GM21390 (cell line): ENCODE measurements around the gene DPEP2.
"Not testable (repeated sequence)": the region's sequence is repeated elsewhere in the genome, so short reads cannot be mapped to it uniquely, and the experiment has no call there.

ENCODE experiments used
- ATAC-seq: cut with Tn5 transposase; IDR thresholded peaks from one replicate; pipeline ENCODE4 v1.9.1; 2021; ENCODE audit not compliant: unreplicated experiment

The DPEP2 gene, protein sequence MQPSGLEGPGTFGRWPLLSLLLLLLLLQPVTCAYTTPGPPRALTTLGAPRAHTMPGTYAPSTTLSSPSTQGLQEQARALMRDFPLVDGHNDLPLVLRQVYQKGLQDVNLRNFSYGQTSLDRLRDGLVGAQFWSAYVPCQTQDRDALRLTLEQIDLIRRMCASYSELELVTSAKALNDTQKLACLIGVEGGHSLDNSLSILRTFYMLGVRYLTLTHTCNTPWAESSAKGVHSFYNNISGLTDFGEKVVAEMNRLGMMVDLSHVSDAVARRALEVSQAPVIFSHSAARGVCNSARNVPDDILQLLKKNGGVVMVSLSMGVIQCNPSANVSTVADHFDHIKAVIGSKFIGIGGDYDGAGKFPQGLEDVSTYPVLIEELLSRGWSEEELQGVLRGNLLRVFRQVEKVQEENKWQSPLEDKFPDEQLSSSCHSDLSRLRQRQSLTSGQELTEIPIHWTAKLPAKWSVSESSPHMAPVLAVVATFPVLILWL

DNA sequence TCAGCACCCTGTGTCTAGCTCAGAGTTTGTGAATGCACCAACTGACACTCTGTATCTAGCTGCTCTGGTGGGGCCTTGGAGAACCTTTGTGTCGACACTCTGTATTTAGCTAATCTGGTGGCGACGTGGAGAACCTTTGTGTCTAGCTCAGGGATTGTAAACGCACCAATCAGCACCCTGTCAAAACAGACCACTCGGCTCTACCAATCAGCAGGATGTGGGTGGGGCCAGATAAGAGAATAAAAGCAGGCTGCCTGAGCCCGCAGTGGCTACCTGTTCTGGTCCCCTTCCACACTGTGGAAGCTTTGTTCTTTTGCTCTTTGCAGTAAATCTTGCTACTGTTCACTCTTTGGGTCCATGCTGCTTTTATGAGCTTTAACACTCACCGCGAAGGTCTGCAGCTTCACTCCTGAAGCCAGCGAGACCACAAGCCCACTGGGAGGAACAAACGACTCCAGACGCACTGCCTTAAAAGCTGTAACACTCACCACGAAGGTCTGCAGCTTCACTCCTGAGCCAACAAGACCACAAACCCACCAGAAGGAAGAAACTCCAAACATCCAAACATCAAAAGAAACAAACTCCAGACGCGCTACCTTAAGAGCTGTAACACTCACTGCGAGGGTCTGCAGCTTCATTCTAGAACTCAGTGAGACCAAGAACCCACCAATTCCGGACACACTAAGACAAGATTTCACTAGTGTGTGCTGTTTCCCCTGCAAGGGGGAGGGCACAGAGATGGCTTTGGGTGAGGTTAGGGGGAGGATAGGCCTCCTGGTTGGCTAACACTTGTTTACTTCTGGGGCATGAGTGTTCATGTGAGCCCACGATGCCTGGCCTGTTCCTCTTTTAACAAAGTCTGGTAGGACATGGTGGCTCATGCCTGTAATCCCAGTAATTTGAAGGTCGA is at the start of gene DPEP2:
TSS of gene DPEP2 (minus strand) at position 706 of the 910 bp plus-strand sequence. CDS start 6,272 bp downstream, outside the sequence.
- ATAC-seq: not testable (repeated sequence)

DNA sequence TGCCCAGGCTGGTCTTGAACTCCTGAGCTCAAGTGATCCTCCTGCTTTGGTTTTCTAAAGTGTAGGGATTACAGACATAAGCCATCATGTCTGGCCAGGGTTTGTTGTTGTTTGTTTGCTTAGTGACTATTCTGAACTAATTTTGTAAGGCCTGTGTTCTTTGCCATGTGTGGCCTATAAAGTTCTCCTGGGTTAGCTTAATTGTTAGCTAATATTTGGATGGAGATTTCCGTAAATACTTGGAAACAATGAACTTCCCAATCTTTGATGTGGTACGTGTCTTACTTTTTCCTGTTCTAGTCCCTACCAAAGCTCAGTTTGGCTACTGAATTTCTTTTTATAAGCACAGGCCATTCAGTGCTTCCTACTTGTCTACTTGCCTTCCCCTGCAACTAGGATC is 48.7 kb upstream of the DPEP2 start:
- no peak for ATAC-seq

DNA sequence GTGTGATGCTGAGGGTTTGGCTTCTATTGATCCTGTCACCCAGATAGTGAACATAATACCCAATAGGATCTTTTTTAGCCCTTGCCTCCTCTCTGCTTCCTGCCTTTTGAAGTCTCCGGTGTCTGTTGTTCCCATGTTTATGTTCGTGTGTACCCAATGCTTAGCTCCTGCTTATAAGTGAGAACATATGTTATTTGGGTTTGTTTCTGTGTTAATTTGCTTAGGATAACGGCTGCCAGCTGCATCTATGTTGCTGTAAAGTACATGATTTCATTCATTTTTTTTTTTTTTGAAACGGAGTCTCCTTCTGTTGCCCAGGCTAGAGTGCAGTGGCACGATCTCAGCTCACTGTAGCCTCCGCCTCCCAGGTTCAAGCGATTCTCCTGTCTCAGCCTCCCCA is 46.8 kb upstream of the DPEP2 start:
- ATAC-seq: no peak

DNA sequence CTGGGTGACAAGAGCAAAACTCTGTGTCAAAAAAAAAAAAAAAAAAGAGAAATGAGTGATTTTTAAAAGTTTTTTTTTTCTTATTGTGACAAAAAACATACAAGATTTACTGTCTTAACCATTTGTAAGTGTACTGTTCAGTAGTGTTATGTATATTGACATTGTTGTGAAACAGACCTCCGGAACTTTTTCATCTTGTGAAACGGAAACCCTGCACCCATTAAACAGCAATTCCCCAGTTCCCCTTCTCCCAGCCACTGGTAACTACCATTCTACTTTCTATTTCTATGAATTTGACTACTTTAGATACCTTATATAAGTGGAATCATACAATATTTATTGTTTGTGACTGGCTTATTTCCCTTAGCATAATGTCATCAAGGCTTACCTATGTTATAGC is 42.5 kb upstream of the DPEP2 start:
- no peak for ATAC-seq

DNA sequence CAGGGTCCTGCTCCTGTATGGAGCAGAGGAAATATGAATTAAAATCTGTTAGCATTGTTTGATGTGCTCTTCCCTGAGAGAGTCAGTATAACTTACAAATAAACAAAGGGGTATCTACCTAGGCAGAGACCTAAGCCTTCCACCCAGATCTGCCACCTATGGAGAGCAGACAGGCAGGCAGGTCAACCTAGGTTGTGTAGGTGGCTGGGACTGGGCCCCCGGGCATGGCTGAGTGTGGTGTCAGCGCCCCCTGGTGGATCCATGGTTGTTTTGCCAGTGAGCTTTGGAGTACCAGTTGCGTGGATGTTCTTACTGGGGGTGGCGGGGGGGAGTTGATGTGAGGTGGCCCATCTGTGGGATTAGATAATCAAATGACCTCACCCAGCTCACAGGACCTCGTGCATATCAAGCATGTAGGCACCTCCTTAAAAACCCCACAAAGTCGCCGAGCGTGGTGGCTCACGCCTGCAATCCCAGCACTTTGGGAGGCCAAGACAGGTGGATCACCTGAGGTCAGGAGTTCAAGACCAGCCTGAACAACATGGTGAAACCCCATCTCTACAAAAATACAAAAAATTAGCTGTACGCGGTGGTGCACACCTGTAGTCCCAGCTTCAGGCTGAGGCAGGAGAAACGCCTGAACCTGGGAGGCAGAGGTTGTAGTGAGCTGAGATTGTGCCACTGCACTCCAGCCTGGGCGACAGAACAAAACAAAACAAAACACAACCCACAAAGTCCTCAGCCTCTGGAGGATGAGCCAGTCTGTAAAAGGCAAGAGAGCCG is 41.4 kb upstream of the DPEP2 start:
- no peak for ATAC-seq

DNA sequence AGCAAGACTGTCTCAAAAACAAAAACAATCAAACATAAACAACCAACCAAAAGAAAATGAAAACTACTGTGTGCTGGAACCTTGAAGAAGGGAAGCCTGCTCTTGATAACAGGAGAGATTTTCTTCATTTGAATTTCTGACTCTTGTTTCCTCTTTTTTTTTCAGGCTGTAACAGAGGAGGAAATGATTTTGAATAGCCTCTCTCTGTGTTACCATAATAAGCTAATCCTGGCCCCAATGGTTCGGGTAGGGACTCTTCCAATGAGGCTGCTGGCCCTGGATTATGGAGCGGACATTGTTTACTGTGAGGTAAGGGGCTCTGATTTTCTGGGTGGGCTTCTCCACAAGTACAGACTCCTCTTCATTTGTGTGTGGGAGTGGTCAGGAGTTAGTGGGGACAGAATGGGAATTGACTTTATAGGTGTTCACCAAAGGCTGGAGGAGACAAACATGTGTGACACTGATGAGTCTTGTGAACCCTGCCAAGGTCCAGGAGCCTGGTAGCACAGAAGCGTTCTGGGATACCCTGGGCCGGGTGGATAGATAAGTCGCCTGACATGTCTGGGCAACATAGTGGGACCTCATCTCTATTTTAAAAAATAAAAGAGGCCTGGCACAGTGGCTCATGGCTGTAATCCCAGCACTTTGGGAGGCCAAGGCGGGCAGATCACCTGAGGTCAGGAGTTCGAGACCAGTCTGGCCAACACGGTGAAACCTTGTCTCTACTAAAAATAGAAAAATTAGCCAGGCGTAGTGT is 38.7 kb upstream of the DPEP2 start:
- ATAC-seq: no peak

DNA sequence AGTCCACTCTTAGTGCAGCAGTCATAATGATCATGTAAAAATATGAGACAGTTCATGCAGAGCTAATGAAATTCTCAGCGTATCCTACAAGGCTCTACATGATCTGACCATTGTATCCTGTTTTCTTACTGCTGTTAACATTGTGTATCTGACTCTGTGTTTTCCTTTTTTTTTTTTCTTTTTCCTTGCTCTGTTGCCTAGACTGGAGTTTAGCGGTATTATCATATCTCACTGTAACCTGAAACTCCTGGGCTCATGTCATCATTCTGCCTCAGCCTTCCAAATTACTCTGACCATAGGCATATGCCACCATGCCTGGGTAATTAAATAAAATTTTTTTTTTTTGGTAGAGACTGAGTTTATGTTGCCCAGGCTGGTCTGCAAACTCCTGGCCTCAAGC is 35.9 kb upstream of the DPEP2 start:
- ATAC-seq: no peak

DNA sequence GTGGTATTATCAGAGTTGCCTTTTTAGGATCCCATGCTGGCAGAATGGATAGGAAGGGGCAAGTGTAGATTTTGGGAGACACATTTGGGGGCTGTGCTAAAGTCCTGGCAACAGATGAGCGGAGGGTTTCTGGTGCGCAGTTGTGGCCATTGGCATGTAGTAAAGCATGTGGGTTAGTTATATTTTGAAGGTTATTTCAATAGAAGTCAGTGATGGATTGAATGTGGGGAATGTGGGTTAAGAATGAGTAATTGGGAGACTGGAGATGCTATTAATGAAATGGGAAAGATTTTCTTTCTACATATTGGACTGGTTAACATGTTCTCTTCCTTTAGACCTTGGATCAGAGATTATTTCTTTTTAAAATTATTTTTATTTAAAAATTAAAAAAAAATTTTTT is 33.8 kb upstream of the DPEP2 start:
- ATAC-seq: no peak

DNA sequence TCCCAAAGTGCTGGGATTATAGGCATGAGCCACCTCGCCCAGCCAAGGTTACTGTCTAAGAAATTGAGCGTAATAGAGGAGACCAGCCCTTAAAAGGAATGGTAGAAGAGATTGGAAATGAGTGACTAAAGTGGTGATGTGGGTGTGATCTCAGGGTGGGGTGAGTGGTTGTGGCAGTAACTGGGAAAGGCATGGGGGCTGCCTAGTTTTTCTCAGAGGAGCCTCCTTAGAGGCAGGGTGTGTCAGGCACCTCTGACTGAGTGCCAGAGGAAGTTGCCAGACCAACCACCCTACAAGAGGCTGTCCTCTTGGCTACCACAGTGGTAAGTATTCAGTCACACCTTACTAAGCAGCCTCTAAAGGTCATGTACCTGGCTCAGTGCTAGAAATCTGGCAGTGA is 32.7 kb upstream of the DPEP2 start:
- ATAC-seq: no peak

DNA sequence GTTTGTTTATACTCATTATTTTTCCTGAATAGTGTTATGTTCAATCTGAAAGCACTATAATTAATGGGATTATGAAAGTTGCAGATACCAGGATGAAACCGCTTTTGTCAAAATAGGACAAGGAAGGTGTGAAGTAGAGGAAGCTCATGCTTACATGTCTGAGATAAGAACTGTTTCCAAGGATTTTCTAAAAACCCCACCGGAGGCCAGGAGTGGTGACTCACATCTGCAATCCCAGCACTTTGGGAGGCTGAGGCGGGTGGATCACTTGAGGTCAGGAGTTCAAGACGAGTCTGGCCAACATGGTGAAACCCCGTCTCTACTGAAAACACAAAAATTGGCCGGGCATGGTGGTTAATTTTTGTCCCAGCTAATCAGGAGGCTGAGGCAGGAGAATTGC is 30.8 kb upstream of the DPEP2 start:
- ATAC-seq: not testable (repeated sequence)

DNA sequence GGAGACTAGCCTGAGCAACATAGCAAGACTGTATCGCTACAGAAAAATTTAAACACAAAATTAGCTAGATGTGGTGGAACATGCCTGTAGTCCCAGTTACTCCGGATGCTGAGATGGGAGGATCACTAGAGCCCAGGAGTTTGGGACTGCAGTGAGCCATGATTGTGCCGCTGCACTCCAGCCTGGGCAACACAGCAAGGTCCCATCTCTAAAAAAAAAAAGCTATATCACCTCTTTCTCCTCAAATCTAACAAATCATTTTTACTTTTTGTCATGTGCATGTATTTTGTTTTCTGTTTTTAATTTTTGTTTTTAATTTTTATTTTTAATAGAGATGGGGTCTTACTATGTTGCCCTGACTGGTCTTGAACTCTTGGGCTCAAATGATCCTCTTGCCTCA is 29.7 kb upstream of the DPEP2 start:
- no peak for ATAC-seq

DNA sequence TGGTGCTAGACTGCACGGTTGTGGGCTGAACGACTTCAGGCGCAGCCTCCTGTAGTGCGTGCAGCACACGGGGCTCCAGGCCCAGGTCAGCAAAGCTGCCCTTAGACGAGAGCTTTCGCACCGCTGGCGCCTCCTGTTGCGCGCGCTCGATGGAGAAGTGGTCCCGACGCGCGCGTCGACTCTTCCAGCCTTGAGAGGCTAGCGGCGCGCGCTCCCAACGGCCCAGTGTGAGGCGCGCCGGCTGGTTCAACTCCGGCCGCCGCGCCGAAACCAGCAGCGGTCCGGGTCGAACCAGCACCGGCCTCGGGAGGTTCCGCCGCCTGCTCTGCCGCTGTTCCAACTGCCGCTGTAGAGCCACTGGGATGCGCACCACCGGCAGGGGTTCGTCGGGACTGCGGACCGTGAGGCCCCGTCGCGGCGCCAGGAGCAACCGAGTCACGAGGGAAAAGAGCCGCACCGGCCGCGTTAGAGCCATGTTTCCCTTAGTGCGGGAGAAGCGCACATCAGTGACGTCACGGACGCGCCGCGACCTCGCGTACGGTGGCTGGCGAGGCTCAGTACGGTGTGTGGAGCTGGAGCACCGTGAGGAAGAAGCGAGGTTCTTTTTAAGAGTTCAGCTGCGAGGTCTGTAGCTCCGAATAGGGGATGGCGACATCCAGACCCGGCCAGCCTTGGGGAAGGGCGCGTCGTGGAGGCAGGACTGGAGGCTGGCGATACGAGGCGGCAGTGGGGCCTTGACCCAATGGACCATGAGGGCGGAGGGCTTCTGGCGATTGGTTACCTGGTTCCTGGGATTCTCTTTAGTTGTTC is 23.6 kb upstream of the DPEP2 start, which contains the start of the genes DDX28 and DUS2:
TSS of gene DDX28 (minus strand) at position 505 of the 810 bp plus-strand sequence. CDS start at position 475, 30 bp downstream.
TSS of gene DUS2 (plus strand) at position 557 of the 810 bp plus-strand sequence. CDS start 14,740 bp downstream, outside the sequence.
- ATAC-seq: peak; percentile 68

DNA sequence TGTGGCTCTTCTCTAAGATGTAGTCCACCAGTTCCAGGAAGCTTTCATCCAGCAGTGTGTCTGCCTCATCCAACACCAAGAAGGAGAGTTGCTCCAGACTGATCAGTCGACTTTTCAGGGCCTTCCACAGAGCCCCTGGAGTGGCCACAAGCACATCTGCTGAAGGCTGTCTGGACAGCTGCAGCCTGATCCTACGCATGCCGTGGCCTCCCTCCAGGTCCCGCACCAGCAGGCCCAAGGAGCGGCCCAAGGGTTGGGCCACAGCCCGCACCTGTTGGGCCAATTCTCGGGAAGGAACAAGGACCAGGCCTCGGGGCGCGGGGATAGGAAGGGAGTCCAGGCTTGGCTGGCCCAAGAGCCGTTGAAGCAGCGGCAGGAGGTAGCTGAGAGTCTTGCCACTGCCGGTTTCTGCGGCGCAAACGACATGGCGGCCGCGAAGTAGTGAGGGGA is 23.0 kb upstream of the DPEP2 start:
- ATAC-seq: peak; percentile 20

DNA sequence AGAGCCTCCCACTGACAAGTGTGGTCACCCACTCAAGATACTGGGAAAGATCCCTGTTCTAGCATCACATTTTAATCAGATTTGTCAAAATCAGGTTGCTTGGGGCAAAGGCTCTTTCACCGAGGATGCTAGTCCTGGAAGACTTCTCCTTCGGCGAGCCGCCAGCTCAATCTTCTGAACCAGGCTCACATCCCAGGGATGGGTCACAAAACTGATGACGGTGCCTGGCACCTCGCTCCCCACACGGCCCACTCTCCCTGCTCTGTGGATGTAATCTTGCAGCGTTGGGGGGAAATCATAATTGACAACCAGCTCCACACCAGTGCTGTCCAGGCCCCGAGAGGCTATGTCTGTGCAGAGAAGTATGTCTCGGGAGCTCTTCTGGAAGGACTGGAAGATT is 22.2 kb upstream of the DPEP2 start:
- no peak for ATAC-seq

DNA sequence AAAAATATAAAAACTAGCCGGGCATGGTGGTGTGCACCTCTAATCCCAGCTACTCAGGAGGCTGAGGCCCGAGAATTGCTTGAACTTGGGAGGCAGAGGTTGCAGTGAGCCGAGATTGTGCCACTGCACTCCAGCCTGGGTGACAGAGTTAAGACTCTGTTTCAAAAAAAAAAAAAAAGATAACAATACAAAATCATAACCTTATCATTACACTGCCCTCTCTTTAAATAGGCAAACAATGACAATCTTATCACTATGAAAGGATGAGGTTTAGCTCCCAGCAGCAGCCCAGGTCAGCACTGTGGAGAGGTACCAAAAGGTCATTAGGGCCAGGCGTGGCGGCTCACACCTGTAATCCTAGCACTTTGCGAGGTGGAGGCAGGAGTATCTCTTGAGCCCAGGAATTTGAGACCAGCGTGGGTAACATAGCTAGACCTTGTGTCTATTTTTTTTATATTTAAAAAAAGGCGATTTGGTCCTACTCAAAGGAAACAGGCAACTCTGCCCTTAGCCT is 19.9 kb upstream of the DPEP2 start:
- no peak for ATAC-seq

DNA sequence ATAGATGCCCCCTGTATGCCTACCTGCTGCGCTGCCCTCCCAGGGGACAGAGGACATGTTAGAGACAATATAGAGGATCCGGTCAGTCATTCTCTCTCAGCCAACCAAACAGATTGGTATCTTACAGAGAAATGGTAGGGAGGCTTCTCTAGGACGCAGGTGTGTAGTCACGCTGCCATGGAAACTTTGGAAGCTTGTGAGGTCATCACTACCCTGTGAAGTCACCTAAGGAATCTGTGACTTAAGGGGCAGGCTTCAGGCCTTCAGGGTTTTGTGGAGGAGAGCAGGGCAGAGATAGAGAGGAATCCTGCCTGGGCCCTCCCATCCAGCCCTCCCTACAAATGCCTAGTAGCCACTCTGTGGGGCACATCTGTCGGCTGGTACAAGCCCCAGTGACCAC is 16.4 kb upstream of the DPEP2 start, which contains the start of gene DPEP2NB:
TSS of gene DPEP2NB (minus strand) at position 231 of the 400 bp plus-strand sequence. CDS start at position 90, 141 bp downstream.
- no peak for ATAC-seq

DNA sequence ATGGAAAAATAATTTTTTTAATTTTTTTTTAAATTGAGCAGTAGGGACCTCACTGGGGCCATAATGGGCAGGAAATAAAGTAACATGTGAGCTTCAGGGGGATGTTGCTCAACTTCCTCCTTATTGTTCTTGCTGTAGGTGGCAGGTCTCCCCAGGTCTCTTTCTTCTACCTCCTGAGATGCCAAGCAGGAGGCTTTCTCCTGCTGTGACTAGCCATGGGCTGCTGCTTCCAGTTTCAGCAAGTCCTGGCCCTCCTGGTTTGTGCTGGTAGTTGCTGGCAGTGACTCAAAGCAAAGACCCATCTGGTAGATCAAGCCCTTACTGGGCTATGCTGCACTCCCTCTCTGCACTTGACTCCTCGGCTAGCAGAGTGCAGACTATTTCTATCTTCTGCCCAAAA is 14.2 kb upstream of the DPEP2 start:
- no peak for ATAC-seq

DNA sequence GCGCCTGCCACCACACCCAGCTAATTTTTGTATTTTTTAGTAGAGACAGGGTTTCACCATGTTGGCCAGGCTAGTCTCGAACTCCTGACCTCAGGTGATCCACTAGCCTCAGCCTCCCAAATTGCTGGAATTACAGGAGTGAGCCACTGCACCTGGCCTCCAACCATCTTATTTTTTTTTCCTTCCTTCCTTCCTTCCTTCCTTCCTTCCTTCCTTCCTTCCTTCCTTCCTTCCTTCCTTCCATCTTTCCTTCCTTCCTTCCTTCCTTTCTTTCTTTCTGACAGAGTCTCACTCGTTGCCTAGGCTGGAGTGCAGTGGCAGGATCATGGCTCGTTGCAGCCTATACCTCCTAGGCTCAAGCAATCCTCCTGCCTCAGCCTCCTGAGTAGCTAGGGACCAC is 10.6 kb upstream of the DPEP2 start:
- not testable (repeated sequence) for ATAC-seq
